NB4 (cell line): Measurements from ENCODE around the gene RHPN2.
"Not testable (repeated sequence)": the region's sequence is repeated elsewhere in the genome, so short reads cannot be mapped to it uniquely, and the experiment has no call there.

ENCODE experiments used
- DNase-seq: peaks from one replicate; pipeline ENCODE4 v3.0.0; 2010; ENCODE audit warnings: low read depth
- H3K4me3 ChIP-seq: one replicate; pipeline ENCODE4 v1.5.1; 2011; ENCODE audit warnings: mild to moderate bottlenecking, low read depth, low read length, moderate library complexity
- MAX ChIP-seq: IDR thresholded peaks from 2 replicates; pipeline ENCODE4 v1.6.1; 2011; ENCODE audit warnings: low read depth, low read length
- MYC ChIP-seq: IDR thresholded peaks from 2 replicates; pipeline ENCODE4 v1.6.1; 2011; ENCODE audit warnings: low read depth, low read length
- POLR2A ChIP-seq: IDR thresholded peaks from 2 replicates; pipeline ENCODE4 v1.6.1; 2011; ENCODE audit warnings: mild to moderate bottlenecking; ENCODE audit not compliant: insufficient read length; ENCODE audit errors: extremely low read depth
- TF ChIP-seq, protein P1 (sequence below): IDR thresholded peaks from one replicate; pipeline ENCODE4 v1.5.1; 2012; ENCODE audit warnings: low read depth, low read length

The RHPN2 gene

DNA sequence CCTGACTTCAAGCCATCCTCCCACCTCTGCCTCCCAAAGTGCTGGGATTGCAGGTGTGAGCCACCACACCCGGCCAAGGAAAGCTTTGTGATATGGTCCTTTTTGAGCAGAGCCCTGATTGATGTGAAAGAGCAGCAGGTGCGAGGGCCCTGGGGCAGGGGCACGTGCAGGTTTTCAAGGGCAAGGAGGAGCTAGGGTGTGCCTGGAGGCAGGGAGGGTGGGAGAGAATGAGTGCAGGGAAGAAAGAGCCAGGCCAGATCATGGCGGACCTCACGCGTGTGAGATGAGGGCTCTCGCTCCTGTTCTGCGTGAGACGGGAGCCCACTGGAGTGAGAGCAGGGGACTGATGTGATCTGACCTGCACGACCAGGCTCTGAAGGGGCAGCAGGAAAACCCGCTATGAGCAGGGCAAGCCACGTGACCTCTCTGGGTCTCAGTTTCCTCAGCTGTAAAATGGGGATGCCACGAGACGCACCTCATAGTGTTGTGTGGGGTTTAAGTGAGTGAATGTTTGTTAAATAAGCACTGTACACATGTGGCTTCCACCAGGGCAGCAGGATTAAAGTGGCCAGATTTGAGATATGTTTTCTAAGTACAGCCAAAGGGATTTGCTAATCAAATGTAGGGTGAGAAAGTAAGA lies 66.9 kb downstream of the RHPN2 start:
- no peak overlapping the region for H3K4me3 ChIP-seq
- DNase-seq, result no peak
- TF ChIP-seq, protein P1, sequence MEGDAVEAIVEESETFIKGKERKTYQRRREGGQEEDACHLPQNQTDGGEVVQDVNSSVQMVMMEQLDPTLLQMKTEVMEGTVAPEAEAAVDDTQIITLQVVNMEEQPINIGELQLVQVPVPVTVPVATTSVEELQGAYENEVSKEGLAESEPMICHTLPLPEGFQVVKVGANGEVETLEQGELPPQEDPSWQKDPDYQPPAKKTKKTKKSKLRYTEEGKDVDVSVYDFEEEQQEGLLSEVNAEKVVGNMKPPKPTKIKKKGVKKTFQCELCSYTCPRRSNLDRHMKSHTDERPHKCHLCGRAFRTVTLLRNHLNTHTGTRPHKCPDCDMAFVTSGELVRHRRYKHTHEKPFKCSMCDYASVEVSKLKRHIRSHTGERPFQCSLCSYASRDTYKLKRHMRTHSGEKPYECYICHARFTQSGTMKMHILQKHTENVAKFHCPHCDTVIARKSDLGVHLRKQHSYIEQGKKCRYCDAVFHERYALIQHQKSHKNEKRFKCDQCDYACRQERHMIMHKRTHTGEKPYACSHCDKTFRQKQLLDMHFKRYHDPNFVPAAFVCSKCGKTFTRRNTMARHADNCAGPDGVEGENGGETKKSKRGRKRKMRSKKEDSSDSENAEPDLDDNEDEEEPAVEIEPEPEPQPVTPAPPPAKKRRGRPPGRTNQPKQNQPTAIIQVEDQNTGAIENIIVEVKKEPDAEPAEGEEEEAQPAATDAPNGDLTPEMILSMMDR, result no peak
- no peak for TF ChIP-seq MYC

DNA sequence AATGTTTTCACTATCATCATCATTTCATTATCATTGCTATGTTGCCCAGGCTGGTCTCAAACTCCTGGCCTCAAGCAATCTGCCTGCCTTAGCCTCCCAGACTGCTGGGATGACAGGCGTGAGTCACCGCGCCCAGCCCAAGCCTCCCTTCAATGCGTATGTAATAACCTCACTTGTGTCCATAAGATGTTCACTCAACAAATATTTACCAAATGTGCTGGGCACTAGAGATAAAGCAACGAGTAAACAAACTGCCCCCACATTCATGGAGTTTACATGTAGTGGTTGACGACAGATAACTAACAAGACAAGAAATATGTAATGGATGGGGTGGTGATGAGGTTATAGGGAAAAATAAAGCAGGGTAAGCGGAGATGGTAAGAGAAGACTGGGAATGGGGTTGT lies 67.6 kb downstream of the RHPN2 start:
- DNase-seq, H3K4me3 ChIP-seq: not testable (repeated sequence)

DNA sequence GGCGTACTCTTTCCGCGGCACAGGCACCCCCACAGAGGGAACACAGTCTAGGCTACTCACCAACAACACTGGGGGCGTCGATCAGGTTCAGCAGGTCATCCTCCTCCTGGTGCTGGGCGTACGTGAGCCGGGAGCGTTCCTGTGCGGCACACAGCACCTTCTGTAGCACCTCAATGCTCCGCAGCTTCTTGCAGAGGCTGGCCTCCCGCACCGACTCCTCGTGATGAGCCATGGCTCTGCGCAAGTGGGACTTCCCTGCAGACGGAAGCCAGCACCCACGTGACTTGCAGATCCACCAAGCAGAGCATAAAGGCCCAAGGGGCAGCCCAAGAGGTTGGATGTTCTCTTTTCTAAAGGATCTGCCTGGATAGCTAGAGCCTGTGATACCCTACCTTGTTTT lies 68.7 kb downstream of the RHPN2 start:
- DNase-seq, result not testable (repeated sequence)

GRCh38 chr19:32988724-32989123 lies 76.0 kb downstream of the RHPN2 start:
- TF ChIP-seq, protein P1, result no peak
- TF ChIP-seq MAX, result no peak
- no peak for TF ChIP-seq MYC
- no peak for TF ChIP-seq POLR2A
- no peak for DNase-seq
- no peak overlapping the region for H3K4me3 ChIP-seq

More for the DNA sequence above, 68.7 kb downstream of the RHPN2 start:
- not testable (repeated sequence) for H3K4me3 ChIP-seq

DNA sequence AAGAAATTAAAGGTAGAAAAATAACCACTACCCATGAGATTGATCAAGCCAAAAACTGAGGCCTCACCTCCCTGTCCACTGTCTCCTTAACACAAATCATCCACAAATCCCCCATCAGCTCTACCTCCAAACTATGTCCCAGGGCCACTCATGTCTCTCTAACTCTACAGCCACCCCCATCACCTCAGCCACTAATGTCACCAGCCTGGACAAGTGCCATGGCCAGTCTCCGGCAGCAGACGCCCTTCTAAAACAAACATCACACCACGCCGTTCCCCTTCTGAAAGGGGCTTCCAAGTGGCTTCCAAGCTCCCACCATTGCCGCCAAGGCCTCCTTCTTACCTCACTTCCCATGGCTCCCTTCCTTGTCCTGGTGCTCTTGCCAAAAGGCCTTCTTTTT lies 76.4 kb downstream of the RHPN2 start:
- not testable (repeated sequence) for DNase-seq, H3K4me3 ChIP-seq

DNA sequence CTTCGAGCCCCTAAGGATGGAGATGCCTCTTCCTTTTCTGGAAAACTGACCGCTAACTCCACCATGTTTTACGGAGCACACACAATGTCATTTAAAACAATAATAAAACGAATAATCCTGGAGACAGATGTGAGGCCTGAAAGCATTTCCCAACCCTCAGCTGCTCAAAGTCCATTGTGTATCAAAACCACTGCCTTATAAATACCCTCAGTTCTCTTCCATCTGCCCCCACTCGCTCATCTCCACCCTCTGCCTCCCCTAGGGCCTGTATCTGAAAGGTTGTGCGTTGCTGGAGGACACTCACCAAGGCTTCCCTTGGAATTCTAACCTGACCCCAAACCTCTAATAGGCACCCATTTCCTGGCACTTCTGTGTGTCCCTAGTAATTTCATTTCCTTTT lies 82.2 kb downstream of the RHPN2 start:
- not testable (repeated sequence) for H3K4me3 ChIP-seq, DNase-seq

GRCh38 chr19:32979807-32980206 lies 84.9 kb downstream of the RHPN2 start:
- DNase-seq, H3K4me3 ChIP-seq: not testable (repeated sequence)

GRCh38 chr19:32977813-32978212 lies 86.9 kb downstream of the RHPN2 start:
- DNase-seq, H3K4me3 ChIP-seq: not testable (repeated sequence)

DNA sequence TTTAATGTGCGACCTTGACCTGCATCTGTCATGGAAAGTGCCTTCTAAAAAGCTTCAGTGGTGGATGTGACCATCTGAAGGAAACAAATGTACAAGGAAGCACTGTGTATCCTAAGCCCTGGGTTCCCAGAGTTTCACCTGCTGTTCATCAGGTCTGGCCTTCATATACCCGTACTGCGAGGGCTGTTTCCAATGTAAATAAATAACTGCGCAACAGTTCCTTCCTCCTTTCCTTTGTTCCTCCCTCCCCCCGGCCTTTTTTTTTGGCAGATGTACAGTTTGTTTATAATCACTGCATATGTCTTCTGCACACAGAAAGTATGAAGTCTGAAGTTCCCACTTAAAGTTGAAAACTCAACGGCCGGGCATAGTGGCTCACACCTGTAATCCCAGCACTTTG lies 87.4 kb downstream of the RHPN2 start:
- DNase-seq, result peak; percentile 43
- TF ChIP-seq POLR2A (no peak), MAX (no peak), MYC (no peak)
- TF ChIP-seq, protein P1, result no peak
- no peak overlapping the region for H3K4me3 ChIP-seq

DNA sequence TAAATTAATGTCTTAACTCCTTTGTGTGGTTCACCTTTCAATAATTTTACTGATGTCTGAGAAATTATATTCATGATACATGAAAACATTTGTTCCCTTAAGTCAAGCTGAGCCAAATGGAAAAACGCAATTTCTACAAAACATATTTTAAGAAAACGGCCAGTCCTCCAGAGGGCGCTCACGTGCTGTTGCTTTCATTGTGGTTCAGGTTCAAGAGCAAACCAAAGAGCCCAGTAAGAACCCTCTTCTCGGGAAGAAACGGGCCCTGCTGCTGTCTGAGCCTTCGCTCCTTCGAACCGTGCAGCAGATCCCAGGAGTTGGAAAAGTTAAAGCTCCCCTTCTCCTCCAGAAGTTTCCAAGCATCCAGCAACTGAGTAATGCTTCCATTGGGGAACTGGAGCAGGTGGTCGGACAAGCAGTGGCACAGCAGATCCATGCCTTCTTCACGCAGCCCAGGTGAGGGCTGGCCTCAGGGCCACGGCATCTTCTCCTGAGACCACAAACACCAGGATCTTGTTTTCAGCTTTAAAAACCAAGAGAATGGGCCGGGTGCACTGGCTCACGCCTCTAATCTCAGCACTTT lies 88.4 kb downstream of the RHPN2 start:
- DNase-seq, result peak; percentile 70
- H3K4me3 ChIP-seq, result no peak overlapping the region
- TF ChIP-seq POLR2A, result no peak
- TF ChIP-seq MAX, result peak; percentile 41; the same call in 1 of the 2 replicates
- TF ChIP-seq, protein P1, result peak; percentile 48
